ENCODE measurements around the gene MPRIP. TPM values are rescaled to one million over a fixed set of nuclear protein-coding genes. Genes with fewer than 3 reads are reported as not detected.

Gene MPRIP
- total RNA-seq, 1 experiment from 2014 or later = 258 TPM

GRCh38 chr17:17216236-17216635 lies 174.0 kb downstream of the MPRIP start:
- Histone ChIP-seq H3K9me3 (ENCODE audit: control insufficient read depth in 1 of 2, insufficient read depth in 1 of 2, low read depth in 1 of 2, low read length in 2 of 2) (no peaks in the 10 kb centered on the region), H3K4me2 (ENCODE audit: low read length) (no peak overlapping the region), H3K36me3 (ENCODE audit: control insufficient read depth in 1 of 2, insufficient read depth in 2 of 2, low read length in 2 of 2) (peaks cover 6 to 34% of the 10 kb centered on the region in 2 experiments; a peak in 3 of 4 replicates), H3K4me1 (ENCODE audit: control insufficient read depth in 1 of 2, insufficient read depth in 2 of 2, low read length in 2 of 2) (no peaks in the 10 kb centered on the region), H4K20me1 (ENCODE audit: insufficient read depth) (no peaks in the 10 kb centered on the region), H3K9ac (ENCODE audit: low read length) (no peak overlapping the region), H3K9me2 (ENCODE audit: insufficient read depth) (no peaks in the 10 kb centered on the region), H3K27ac (ENCODE audit: low read depth, low read length) (no peak overlapping the region), H2AFZ (ENCODE audit: low read depth, low read length, poor library complexity, severe bottlenecking) (no peak overlapping the region), H3K27me3 (ENCODE audit: insufficient read depth, low read length) (no peaks in the 10 kb centered on the region), H3K4me3 (replicated peaks in 1 of 2; ENCODE audit: low read depth in 1 of 2, low read length in 2 of 2) (no peak overlapping the region), H3K79me2 (ENCODE audit: insufficient read depth, low read length) (no peaks in the 10 kb centered on the region)
- CTCF ChIA-PET = no interaction called here
- ATAC-seq = no peak
- RAD21 ChIA-PET (ENCODE audit: low non-redundant PET in 1 of 2, low total read pairs in 2 of 2, uncharacterized antibody in 2 of 2, unreplicated experiment in 2 of 2) = no interaction called here
- BruUV-seq (replicated peaks) = no TSS peak
- intact Hi-C loops (cut with micrococcal nuclease) = no loop called here
- DNase-seq (ENCODE audit: low read depth, low spot score) = no peak
- TF ChIP-seq POLR2AphosphoS5 (IDR thresholded peaks at IDR 0.05; ENCODE audit: low read depth, low read length) = no peak
- no peak for TF ChIP-seq ATF3 (IDR thresholded peaks at IDR 0.05)
- TF ChIP-seq ELF1 (IDR thresholded peaks at IDR 0.05; ENCODE audit: borderline replicate concordance, low read depth) = no peak
- no peak for TF ChIP-seq FOSL1 (IDR thresholded peaks at IDR 0.05; ENCODE audit: low read depth)
- no peak for TF ChIP-seq RAD21 (IDR thresholded peaks at IDR 0.05; ENCODE audit: low read depth)
- no peak for TF ChIP-seq EZH2phosphoT487 (IDR thresholded peaks at IDR 0.05; ENCODE audit: borderline replicate concordance)
- no peak for TF ChIP-seq ZNF274 (IDR thresholded peaks at IDR 0.05; ENCODE audit: low read depth, low read length)
- TF ChIP-seq ZFX (IDR thresholded peaks at IDR 0.05) = no peak
- POLR2A ChIA-PET = no interaction called here

GRCh38 chr17:17216776-17217175 lies 174.5 kb downstream of the MPRIP start:
- Histone ChIP-seq H3K27ac (ENCODE audit: low read depth, low read length) (no peak overlapping the region), H4K20me1 (ENCODE audit: insufficient read depth) (no peaks in the 10 kb centered on the region), H3K9me3 (ENCODE audit: control insufficient read depth in 1 of 2, insufficient read depth in 1 of 2, low read depth in 1 of 2, low read length in 2 of 2) (no peaks in the 10 kb centered on the region), H3K27me3 (ENCODE audit: insufficient read depth, low read length) (no peaks in the 10 kb centered on the region), H3K36me3 (ENCODE audit: control insufficient read depth in 1 of 2, insufficient read depth in 2 of 2, low read length in 2 of 2) (peaks cover 6 to 37% of the 10 kb centered on the region in 2 experiments; a peak in 3 of 4 replicates), H3K4me2 (ENCODE audit: low read length) (no peak overlapping the region), H3K4me3 (replicated peaks in 1 of 2; ENCODE audit: low read depth in 1 of 2, low read length in 2 of 2) (no peak overlapping the region), H3K9me2 (ENCODE audit: insufficient read depth) (no peaks in the 10 kb centered on the region), H3K79me2 (ENCODE audit: insufficient read depth, low read length) (no peaks in the 10 kb centered on the region), H3K9ac (ENCODE audit: low read length) (no peak overlapping the region), H3K4me1 (ENCODE audit: control insufficient read depth in 1 of 2, insufficient read depth in 2 of 2, low read length in 2 of 2) (no peaks in the 10 kb centered on the region), H2AFZ (ENCODE audit: low read depth, low read length, poor library complexity, severe bottlenecking) (no peak overlapping the region)
- intact Hi-C loops (cut with micrococcal nuclease) = no loop called here
- no peak for DNase-seq (ENCODE audit: low read depth, low spot score)
- ChIA-PET POLR2A (no interaction called here), RAD21 (ENCODE audit: low non-redundant PET in 1 of 2, low total read pairs in 2 of 2, uncharacterized antibody in 2 of 2, unreplicated experiment in 2 of 2) (no interaction called here), CTCF (no interaction called here)
- TF ChIP-seq YY1 (IDR thresholded peaks at IDR 0.05; ENCODE audit: extremely low read depth, insufficient replicate concordance, low read depth, low read length) (no peak), POLR2AphosphoS5 (IDR thresholded peaks at IDR 0.05; ENCODE audit: low read depth, low read length) (no peak), REST (IDR thresholded peaks at IDR 0.05; ENCODE audit: low read depth) (no peak), EZH2phosphoT487 (IDR thresholded peaks at IDR 0.05; ENCODE audit: borderline replicate concordance) (no peak), CTCF (IDR thresholded peaks at IDR 0.05 in 2 of 3, conservative IDR thresholded peaks at IDR 0.05 in 1 of 3; ENCODE audit: borderline replicate concordance in 1 of 3, insufficient read depth in 1 of 3, low read depth in 2 of 3, low read length in 2 of 3) (peak in 2 of 3 experiments; percentile 18 to 23; a peak in 2 of 6 replicates)
- no TSS peak for BruUV-seq (replicated peaks)
- ATAC-seq = peak; percentile 59; the same call in 1 of the 2 replicates
